DND-41 (cell line): ENCODE measurements around the gene SLC43A1.

ENCODE experiments used
- ATAC-seq: fragments of 200-7000 bp; cut with Tn5 transposase; 3 replicates; pipeline ENCODE4 v1.9.1; 2021; ENCODE audit warnings: low read depth; ENCODE audit not compliant: insufficient read depth
- DNase-seq: peaks from one replicate; pipeline ENCODE4 v3.0.0-alpha.2; 2020
- H2AFZ ChIP-seq: 2 replicates; pipeline ENCODE4 v1.6.0; 2012; ENCODE audit warnings: low read depth, low read length
- H3K27ac ChIP-seq: 2 replicates; pipeline ENCODE4 v1.5.1; 2012; ENCODE audit warnings: low read length, inconsistent platforms
- H3K27me3 ChIP-seq: fragments of 200-600 bp; sonication (generic); 2 replicates; pipeline ENCODE4 v1.6.0; 2012; ENCODE audit warnings: low read length, mild to moderate bottlenecking, inconsistent platforms; ENCODE audit not compliant: insufficient read depth, poor library complexity
- H3K36me3 ChIP-seq: 2 replicates; pipeline ENCODE4 v1.5.1; 2012; ENCODE audit warnings: low read length, inconsistent platforms; ENCODE audit not compliant: insufficient read depth
- H3K4me1 ChIP-seq: 2 replicates; pipeline ENCODE4 v1.5.1; 2012; ENCODE audit warnings: mild to moderate bottlenecking, low read length; ENCODE audit not compliant: insufficient read depth
- H3K4me2 ChIP-seq: 2 replicates; pipeline ENCODE4 v1.6.0; 2012; ENCODE audit warnings: mild to moderate bottlenecking, moderate library complexity, low read length, inconsistent platforms; ENCODE audit not compliant: insufficient read depth
- H3K4me3 ChIP-seq, 2 experiments: fragments of 200-600 bp in 1 of 2; shearing (Covaris generic) in 1 of 2; 2 replicates each; pipeline ENCODE4 v1.5.1; 2012 to 2016; ENCODE audit warnings: inconsistent platforms in 2 of 2, low read length in 2 of 2, mild to moderate bottlenecking in 2 of 2, low read depth in 1 of 2, moderate library complexity in 1 of 2
- H3K79me2 ChIP-seq: 2 replicates; pipeline ENCODE4 v1.6.0; 2012; ENCODE audit warnings: low read length, inconsistent platforms; ENCODE audit not compliant: insufficient read depth
- H3K9ac ChIP-seq: 2 replicates; pipeline ENCODE4 v1.6.0; 2012; ENCODE audit warnings: low read depth, mild to moderate bottlenecking, inconsistent platforms, low read length, moderate library complexity
- H3K9me3 ChIP-seq: 2 replicates; pipeline ENCODE4 v1.5.1; 2012; ENCODE audit warnings: low read length, moderate library complexity, mild to moderate bottlenecking, inconsistent platforms; ENCODE audit not compliant: insufficient read depth, severe bottlenecking
- H4K20me1 ChIP-seq: 2 replicates; pipeline ENCODE4 v1.6.0; 2012; ENCODE audit warnings: low read length; ENCODE audit not compliant: insufficient read depth
- CTCF ChIP-seq: IDR thresholded peaks from 2 replicates; pipeline ENCODE4 v1.5.1; 2012; ENCODE audit warnings: borderline replicate concordance, low read length, moderate library complexity, mild to moderate bottlenecking; ENCODE audit not compliant: poor library complexity, severe bottlenecking; ENCODE audit errors: extremely low read depth
- EZH2 ChIP-seq: IDR thresholded peaks from 3 replicates; pipeline ENCODE4 v1.6.1; 2012; ENCODE audit warnings: borderline replicate concordance, low read depth, mild to moderate bottlenecking, moderate library complexity, low read length, inconsistent platforms; ENCODE audit not compliant: severe bottlenecking

SLC43A1 gene

DNA sequence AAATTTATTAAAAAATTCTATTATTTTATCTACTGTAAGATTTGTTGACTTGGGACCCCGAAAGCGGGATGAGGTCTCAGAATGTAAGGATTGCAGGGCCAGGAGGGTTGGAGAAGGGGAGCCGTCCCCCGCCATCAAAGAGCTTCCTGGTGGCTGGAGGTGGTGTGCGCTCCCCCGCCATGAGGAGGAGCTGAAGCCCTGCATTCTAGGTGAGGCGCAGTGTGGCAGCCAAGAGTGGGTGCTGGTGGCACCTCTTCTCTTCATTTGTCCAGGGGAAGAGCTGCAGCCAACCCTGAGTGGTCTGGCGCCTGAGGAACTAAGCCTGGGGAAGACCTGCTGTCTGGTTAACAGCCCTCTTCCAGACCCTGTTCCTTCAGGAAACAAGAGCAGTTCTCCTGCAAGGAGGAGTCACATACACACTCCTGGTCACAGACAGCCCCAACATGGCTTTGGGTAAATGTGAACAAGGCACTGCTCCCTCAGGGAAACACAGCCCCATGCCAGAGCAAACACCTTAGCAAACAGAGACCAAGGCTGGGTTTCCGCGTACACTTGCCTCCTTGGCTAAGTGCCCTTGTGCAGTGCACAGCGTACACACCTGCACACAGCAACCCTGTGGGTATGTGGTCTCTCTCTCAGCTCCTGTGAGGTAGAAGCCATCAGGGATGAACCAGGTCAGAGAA lies 37.9 kb downstream of the SLC43A1 start:
- Histone ChIP-seq H3K4me3 (no peak overlapping the region), H3K36me3 (no peaks in the 10 kb centered on the region), H3K27me3 (no peaks in the 10 kb centered on the region), H3K4me2 (no peak overlapping the region), H4K20me1 (no peaks in the 10 kb centered on the region), H3K9me3 (no peaks in the 10 kb centered on the region), H3K9ac (no peak overlapping the region), H3K27ac (no peak overlapping the region), H3K4me1 (peaks cover 4% of the 10 kb centered on the region), H3K79me2 (no peaks in the 10 kb centered on the region), H2AFZ (no peak overlapping the region)
- DNase-seq (no peak), ATAC-seq (no peak)
- TF ChIP-seq EZH2 (no peak), CTCF (no peak)

DNA sequence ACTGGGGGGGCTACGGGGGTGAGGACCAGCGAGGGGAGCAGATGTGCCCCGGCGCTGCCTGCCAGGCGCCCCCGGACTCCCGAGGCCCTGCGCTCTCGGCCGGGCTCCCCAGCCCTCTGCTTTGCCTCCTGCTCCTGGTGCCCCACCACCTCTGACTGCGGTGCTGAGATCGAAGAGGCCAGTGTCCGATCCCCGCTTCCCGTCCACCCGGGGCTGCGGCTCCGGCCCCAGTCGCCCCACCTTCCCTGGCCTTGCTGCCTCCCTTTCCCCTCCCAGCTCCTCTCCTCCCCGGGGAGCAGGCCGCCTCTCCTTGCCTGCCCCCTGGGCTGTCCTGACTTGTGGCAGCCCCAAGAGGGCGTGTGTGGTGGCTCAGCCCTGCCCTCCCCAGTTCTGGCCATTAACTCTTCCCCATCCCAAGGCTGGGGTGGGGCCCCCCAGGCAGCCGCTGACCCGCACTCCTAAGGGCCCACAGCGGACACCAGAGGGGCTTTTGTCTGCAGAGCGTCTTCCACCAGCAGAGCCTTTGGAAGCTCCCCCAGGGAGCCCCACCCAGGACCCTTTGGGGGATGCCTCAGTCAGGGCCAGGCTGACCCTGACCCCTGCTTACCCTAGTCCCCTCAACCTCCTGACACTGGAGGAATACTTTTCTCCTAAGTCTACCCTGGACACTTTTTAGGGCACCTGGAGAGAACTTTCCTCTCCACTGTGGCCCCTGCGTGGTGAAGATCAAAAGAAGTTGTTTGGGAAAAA lies 38.6 kb downstream of the SLC43A1 start:
- DNase-seq = no peak
- Histone ChIP-seq H3K9ac (no peak overlapping the region), H3K4me2 (no peak overlapping the region), H3K36me3 (no peaks in the 10 kb centered on the region), H3K27ac (no peak overlapping the region), H3K27me3 (no peaks in the 10 kb centered on the region), H3K79me2 (no peaks in the 10 kb centered on the region), H2AFZ (no peak overlapping the region), H3K4me3 (no peak overlapping the region), H3K9me3 (no peaks in the 10 kb centered on the region), H4K20me1 (no peaks in the 10 kb centered on the region), H3K4me1 (no peaks in the 10 kb centered on the region)
- ATAC-seq = no peak
- TF ChIP-seq EZH2 = no peak
- no peak for TF ChIP-seq CTCF

DNA sequence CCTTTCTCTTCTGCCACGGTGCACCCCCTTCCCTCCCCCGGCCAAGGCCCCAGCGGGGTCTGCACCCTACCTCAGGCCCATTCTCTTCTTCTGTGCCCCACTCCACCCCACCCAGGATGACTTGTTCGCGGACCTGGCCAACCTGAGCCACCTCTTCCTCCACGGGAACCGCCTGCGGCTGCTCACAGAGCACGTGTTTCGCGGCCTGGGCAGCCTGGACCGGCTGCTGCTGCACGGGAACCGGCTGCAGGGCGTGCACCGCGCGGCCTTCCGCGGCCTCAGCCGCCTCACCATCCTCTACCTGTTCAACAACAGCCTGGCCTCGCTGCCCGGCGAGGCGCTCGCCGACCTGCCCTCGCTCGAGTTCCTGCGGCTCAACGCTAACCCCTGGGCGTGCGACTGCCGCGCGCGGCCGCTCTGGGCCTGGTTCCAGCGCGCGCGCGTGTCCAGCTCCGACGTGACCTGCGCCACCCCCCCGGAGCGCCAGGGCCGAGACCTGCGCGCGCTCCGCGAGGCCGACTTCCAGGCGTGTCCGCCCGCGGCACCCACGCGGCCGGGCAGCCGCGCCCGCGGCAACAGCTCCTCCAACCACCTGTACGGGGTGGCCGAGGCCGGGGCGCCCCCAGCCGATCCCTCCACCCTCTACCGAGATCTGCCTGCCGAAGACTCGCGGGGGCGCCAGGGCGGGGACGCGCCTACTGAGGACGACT lies 39.3 kb downstream of the SLC43A1 start:
- DNase-seq (no peak), ATAC-seq (no peak)
- H3K27me3 ChIP-seq = no peaks in the 10 kb centered on the region
- no peak overlapping the region for H3K4me2 ChIP-seq
- H3K9ac ChIP-seq = no peak overlapping the region
- TF ChIP-seq EZH2 = no peak
- TF ChIP-seq CTCF = no peak
- no peak overlapping the region for H3K27ac ChIP-seq
- no peaks in the 10 kb centered on the region for H3K9me3 ChIP-seq
- H3K36me3 ChIP-seq = no peaks in the 10 kb centered on the region
- H3K79me2 ChIP-seq = no peaks in the 10 kb centered on the region
- no peaks in the 10 kb centered on the region for H3K4me1 ChIP-seq
- no peaks in the 10 kb centered on the region for H4K20me1 ChIP-seq
- H2AFZ ChIP-seq = no peak overlapping the region
- no peak overlapping the region for H3K4me3 ChIP-seq
